SK-N-SH treated with all-trans-retinoic acid at 6 μM for 48 hours (cell line): ENCODE measurements around the gene ANKEF1.

Source experiments
- ATAC-seq: fragments of 200-7000 bp; cut with Tn5 transposase; 3 replicates; pipeline ENCODE4 v1.9.1; 2020; ENCODE audit warnings: mild to moderate bottlenecking, moderate library complexity
- ARNTL ChIP-seq: fragments of 450-650 bp; formaldehyde crosslinking; IDR thresholded peaks from 2 replicates; pipeline ENCODE4 v1.5.0; 2020; ENCODE audit warnings: low read depth, mild to moderate bottlenecking, moderate library complexity, borderline replicate concordance
- CREB5 ChIP-seq: fragments of 250-450 bp; sonication (Bioruptor Pico); IDR thresholded peaks from 2 replicates; pipeline ENCODE4 v1.5.1; 2020; ENCODE audit warnings: low read depth, mild to moderate bottlenecking, moderate library complexity
- CSRNP3 ChIP-seq: fragments of 250-450 bp; sonication (Bioruptor Pico); IDR thresholded peaks from 2 replicates; pipeline ENCODE4 v1.5.1; 2021; ENCODE audit warnings: mild to moderate bottlenecking, moderate library complexity
- ESRRG ChIP-seq: fragments of 250-450 bp; sonication (Bioruptor Pico); IDR thresholded peaks from 2 replicates; pipeline ENCODE4 v1.6.1; 2021; ENCODE audit warnings: mild to moderate bottlenecking
- ISL1 ChIP-seq: fragments of 250-450 bp; sonication (Bioruptor Pico); IDR thresholded peaks from 2 replicates; pipeline ENCODE4 v2.1.2; 2022; ENCODE audit warnings: mild to moderate bottlenecking, moderate library complexity
- POU6F1 ChIP-seq: fragments of 250-450 bp; sonication (Bioruptor Pico); IDR thresholded peaks from 2 replicates; pipeline ENCODE4 v1.8.0; 2021; ENCODE audit warnings: low read depth, mild to moderate bottlenecking, moderate library complexity, borderline replicate concordance
- PPARA ChIP-seq: fragments of 250-450 bp; sonication (Bioruptor Pico); IDR thresholded peaks from 2 replicates; pipeline ENCODE4 v1.5.0; 2020; ENCODE audit warnings: mild to moderate bottlenecking, borderline replicate concordance
- TOX ChIP-seq: fragments of 250-450 bp; sonication (Bioruptor Pico); IDR thresholded peaks from 2 replicates; pipeline ENCODE4 v1.8.0; 2021; ENCODE audit warnings: mild to moderate bottlenecking, moderate library complexity, borderline replicate concordance
- TSHZ2 ChIP-seq: fragments of 250-450 bp; sonication (Bioruptor Pico); IDR thresholded peaks from 2 replicates; pipeline ENCODE4 v1.5.0; 2020; ENCODE audit warnings: mild to moderate bottlenecking, moderate library complexity
- ZC3H10 ChIP-seq: fragments of 250-450 bp; sonication (Bioruptor Pico); IDR thresholded peaks from 2 replicates; pipeline ENCODE4 v1.5.1; 2021; ENCODE audit warnings: mild to moderate bottlenecking, moderate library complexity
- ZNF565 ChIP-seq: fragments of 450-650 bp; formaldehyde crosslinking; conservative IDR thresholded peaks from 2 replicates; pipeline ENCODE4 v1.5.0; 2020; ENCODE audit warnings: low read depth, mild to moderate bottlenecking, moderate library complexity
- ZNF70 ChIP-seq: fragments of 450-650 bp; formaldehyde crosslinking; IDR thresholded peaks from 2 replicates; pipeline ENCODE4 v1.5.0; 2020; ENCODE audit warnings: mild to moderate bottlenecking, moderate library complexity
- ZNF8 ChIP-seq: fragments of 450-650 bp; formaldehyde crosslinking; IDR thresholded peaks from 2 replicates; pipeline ENCODE4 v1.5.0; 2020; ENCODE audit warnings: mild to moderate bottlenecking, moderate library complexity

Gene ANKEF1

GRCh38 chr20:10006447-10007090 is 28.2 kb upstream of the ANKEF1 start (continued):
- TF ChIP-seq CSRNP3 (CRISPR knock-in tag) (no peak), ARNTL (no peak), PPARA (CRISPR knock-in tag) (no peak), ZNF565 (no peak), ZC3H10 (no peak), TOX (no peak)

- no peak for ATAC-seq
- no peak for TF ChIP-seq ISL1 (CRISPR knock-in tag)
- no peak for TF ChIP-seq ESRRG (CRISPR knock-in tag)
- TF ChIP-seq PPARA (CRISPR knock-in tag): no peak
- no peak for TF ChIP-seq ZNF70 (CRISPR knock-in tag)
Observed at GRCh38 chr20:10007158-10007557, 27.6 kb upstream of the ANKEF1 start.

- no peak for ATAC-seq
- TF ChIP-seq ZNF8 (CRISPR knock-in tag) (no peak), CSRNP3 (CRISPR knock-in tag) (no peak), TOX (no peak), ESRRG (CRISPR knock-in tag) (no peak)
- TF ChIP-seq, all 23 proteins: peak for 0
Observed at GRCh38 chr20:10007747-10008146, 27.0 kb upstream of the ANKEF1 start.

GRCh38 chr20:10012464-10012863 is 22.3 kb upstream of the ANKEF1 start:
- ATAC-seq: no peak
- TF ChIP-seq POU6F1 (CRISPR knock-in tag): no peak

GRCh38 chr20:10014431-10014830 is 20.4 kb upstream of the ANKEF1 start:
- ATAC-seq: no peak

More at GRCh38 chr20:10014431-10014830, 20.4 kb upstream of the ANKEF1 start:
- TF ChIP-seq CREB5 (CRISPR knock-in tag) (no peak), TSHZ2 (CRISPR knock-in tag) (no peak)
